ENCODE results near the gene PKNOX1. TPM values are rescaled to one million over a fixed set of nuclear protein-coding genes. Genes with fewer than 3 reads are reported as not detected.

PKNOX1 gene
- total RNA-seq, 1 experiment from 2014 or later = 16.5 TPM

DNA sequence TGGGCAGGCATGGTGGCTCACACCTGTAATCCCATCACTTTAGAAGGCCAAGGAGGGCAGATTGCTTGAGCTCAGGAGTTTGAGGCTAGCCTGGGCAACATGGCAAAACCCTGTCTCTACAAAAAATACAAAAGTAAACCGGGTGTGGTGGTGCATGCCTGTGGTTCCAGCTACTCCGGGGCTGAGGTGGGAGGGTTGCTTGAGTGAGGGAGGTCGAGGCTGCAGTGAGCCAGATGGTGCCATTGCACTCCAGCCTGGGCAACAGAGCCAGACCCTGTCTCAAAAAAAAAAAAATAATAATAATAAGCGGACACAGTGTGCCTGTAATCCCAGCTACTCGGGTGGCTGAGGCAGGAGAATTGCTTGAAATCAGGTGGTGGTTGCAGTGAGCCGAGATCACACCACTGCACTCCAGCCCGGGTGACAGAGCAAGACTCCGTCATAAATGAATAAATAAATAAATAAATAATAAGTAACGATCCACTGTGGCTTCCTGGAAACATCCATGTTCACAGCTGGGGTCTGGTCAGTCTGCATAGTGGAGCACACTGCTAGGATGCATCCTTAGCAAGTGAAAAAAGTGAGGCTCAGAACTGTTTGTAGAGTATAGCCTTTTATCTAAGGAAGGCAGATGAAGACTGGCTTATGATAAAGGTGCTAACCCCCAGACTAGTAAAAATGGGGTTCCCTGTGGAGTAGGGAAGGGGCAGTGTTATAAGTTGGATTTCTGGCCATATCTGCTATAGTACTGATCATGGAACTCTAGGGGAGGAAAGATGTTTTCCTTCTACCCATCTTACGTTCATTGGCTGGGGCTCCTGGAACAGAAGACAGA lies 15.7 kb downstream of the PKNOX1 start:
- DNase-seq (ENCODE audit: low read depth, low spot score) = no peak
- no peaks in the 10 kb centered on the region for H3K9me3 ChIP-seq (ENCODE audit: control insufficient read depth, insufficient read depth, low read depth, low read length)
- H3K36me3 ChIP-seq (ENCODE audit: control insufficient read depth, insufficient read depth, low read length) = no peaks in the 10 kb centered on the region
- TF ChIP-seq POLR2AphosphoS5 (IDR thresholded peaks at IDR 0.05; ENCODE audit: low read depth, low read length) (no peak), TCF7L2 (IDR thresholded peaks at IDR 0.05; ENCODE audit: low read depth, low read length) (no peak), SIN3A (IDR thresholded peaks at IDR 0.05; ENCODE audit: borderline replicate concordance, insufficient read depth, low read depth, low read length) (no peak)
- TF ChIP-seq, protein P1, sequence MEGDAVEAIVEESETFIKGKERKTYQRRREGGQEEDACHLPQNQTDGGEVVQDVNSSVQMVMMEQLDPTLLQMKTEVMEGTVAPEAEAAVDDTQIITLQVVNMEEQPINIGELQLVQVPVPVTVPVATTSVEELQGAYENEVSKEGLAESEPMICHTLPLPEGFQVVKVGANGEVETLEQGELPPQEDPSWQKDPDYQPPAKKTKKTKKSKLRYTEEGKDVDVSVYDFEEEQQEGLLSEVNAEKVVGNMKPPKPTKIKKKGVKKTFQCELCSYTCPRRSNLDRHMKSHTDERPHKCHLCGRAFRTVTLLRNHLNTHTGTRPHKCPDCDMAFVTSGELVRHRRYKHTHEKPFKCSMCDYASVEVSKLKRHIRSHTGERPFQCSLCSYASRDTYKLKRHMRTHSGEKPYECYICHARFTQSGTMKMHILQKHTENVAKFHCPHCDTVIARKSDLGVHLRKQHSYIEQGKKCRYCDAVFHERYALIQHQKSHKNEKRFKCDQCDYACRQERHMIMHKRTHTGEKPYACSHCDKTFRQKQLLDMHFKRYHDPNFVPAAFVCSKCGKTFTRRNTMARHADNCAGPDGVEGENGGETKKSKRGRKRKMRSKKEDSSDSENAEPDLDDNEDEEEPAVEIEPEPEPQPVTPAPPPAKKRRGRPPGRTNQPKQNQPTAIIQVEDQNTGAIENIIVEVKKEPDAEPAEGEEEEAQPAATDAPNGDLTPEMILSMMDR (IDR thresholded peaks at IDR 0.05) = no peak
- TF ChIP-seq, protein P2, sequence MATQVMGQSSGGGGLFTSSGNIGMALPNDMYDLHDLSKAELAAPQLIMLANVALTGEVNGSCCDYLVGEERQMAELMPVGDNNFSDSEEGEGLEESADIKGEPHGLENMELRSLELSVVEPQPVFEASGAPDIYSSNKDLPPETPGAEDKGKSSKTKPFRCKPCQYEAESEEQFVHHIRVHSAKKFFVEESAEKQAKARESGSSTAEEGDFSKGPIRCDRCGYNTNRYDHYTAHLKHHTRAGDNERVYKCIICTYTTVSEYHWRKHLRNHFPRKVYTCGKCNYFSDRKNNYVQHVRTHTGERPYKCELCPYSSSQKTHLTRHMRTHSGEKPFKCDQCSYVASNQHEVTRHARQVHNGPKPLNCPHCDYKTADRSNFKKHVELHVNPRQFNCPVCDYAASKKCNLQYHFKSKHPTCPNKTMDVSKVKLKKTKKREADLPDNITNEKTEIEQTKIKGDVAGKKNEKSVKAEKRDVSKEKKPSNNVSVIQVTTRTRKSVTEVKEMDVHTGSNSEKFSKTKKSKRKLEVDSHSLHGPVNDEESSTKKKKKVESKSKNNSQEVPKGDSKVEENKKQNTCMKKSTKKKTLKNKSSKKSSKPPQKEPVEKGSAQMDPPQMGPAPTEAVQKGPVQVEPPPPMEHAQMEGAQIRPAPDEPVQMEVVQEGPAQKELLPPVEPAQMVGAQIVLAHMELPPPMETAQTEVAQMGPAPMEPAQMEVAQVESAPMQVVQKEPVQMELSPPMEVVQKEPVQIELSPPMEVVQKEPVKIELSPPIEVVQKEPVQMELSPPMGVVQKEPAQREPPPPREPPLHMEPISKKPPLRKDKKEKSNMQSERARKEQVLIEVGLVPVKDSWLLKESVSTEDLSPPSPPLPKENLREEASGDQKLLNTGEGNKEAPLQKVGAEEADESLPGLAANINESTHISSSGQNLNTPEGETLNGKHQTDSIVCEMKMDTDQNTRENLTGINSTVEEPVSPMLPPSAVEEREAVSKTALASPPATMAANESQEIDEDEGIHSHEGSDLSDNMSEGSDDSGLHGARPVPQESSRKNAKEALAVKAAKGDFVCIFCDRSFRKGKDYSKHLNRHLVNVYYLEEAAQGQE (IDR thresholded peaks at IDR 0.05; ENCODE audit: insufficient read depth in 1 of 2, low read depth in 2 of 2, low read length in 1 of 2) = no peak
- ATAC-seq = no peak
- H3K4me3 ChIP-seq (ENCODE audit: low read depth in 2 of 2, low read length in 2 of 2) = no peak overlapping the region
- ChIA-PET CTCF (interaction anchor here (0.6 kb wide), 1 partner anchor 1349 kb away, joined by 3 read pairs; the partner anchor contains the start of gene CFAP410), POLR2A (no interaction called here)
- no peaks in the 10 kb centered on the region for H3K27me3 ChIP-seq (ENCODE audit: control insufficient read depth, insufficient read depth, low read length)
- H3K27ac ChIP-seq (ENCODE audit: low read length) = no peak overlapping the region
- no TSS peak for BruUV-seq (replicated peaks)
- in situ Hi-C loops (cut with HindIII; ENCODE audit: low pct_unique_long_range_greater_than_20kb, low sequenced_read_pairs) = no loop called here
- intact Hi-C loops (cut with micrococcal nuclease; ENCODE audit: unreplicated experiment) = no loop called here
- H3K4me1 ChIP-seq (ENCODE audit: control insufficient read depth, insufficient read depth, low read length) = peaks cover 6% of the 10 kb centered on the region

DNA sequence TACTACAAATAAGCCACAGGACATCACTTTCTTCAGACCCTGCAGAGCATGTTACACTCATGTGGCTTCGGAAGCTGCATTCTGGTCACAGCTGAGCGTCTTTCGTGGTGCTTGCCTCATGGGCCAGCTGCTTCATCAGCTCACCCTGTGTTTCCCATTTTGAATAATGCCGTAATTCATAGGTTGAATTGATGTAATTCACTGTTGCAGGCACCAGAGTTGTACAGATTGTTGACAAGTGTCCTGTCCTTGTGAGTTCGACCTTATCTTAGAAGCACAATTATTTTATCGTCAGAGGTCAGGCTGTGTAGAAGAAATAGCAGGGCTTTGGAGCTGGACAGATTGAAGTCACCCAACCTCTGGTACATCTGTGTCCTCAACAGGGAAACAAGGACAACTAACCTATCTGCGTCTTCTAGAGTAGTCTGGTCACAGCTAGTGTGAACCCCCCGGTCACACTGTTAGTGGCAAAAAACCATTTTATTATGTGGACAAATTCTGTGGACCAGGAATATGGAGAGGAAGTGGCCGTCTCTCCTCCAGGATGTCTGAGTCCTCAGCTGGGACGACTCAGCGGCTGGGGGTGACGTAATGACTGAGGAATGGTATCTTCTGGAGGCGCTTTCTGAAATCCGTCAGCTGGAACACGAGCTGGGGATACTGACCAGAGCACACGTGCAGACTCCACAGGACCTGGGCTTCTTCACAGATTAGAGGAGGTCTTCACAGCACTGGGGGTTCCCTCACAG lies 17.8 kb downstream of the PKNOX1 start:
- no peaks in the 10 kb centered on the region for H3K9me3 ChIP-seq (ENCODE audit: control insufficient read depth, insufficient read depth, low read depth, low read length)
- no peak for DNase-seq (ENCODE audit: low read depth, low spot score)
- intact Hi-C loops (cut with micrococcal nuclease; ENCODE audit: unreplicated experiment) = no loop called here
- no peak overlapping the region for H3K4me3 ChIP-seq (ENCODE audit: low read depth in 2 of 2, low read length in 2 of 2)
- POLR2A ChIA-PET = no interaction called here
- no peaks in the 10 kb centered on the region for H3K27me3 ChIP-seq (ENCODE audit: control insufficient read depth, insufficient read depth, low read length)
- no TSS peak for BruUV-seq (replicated peaks)
- TF ChIP-seq TCF7L2 (IDR thresholded peaks at IDR 0.05; ENCODE audit: low read depth, low read length) = no peak
- no peak for TF ChIP-seq POLR2AphosphoS5 (IDR thresholded peaks at IDR 0.05; ENCODE audit: low read depth, low read length)
- TF ChIP-seq, protein P2 (IDR thresholded peaks at IDR 0.05; ENCODE audit: insufficient read depth in 1 of 2, low read depth in 2 of 2, low read length in 1 of 2) = no peak
- TF ChIP-seq, protein P1 (IDR thresholded peaks at IDR 0.05) = no peak
- no peak for TF ChIP-seq SIN3A (IDR thresholded peaks at IDR 0.05; ENCODE audit: borderline replicate concordance, insufficient read depth, low read depth, low read length)
- CTCF ChIA-PET = interaction anchor here (0.6 kb wide), 1 partner anchor 35 kb away, joined by 3 read pairs; no protein-coding TSS in a partner anchor
- ATAC-seq = peak; percentile 57; the same call in 1 of the 2 replicates
- in situ Hi-C loops (cut with HindIII; ENCODE audit: low pct_unique_long_range_greater_than_20kb, low sequenced_read_pairs) = no loop called here
- no peaks in the 10 kb centered on the region for H3K36me3 ChIP-seq (ENCODE audit: control insufficient read depth, insufficient read depth, low read length)
- H3K27ac ChIP-seq (ENCODE audit: low read length) = no peak overlapping the region
- peaks cover 6% of the 10 kb centered on the region for H3K4me1 ChIP-seq (ENCODE audit: control insufficient read depth, insufficient read depth, low read length)

All from Panc1 (cell line).